ENCODE data around the gene ACSF3.

DNA sequence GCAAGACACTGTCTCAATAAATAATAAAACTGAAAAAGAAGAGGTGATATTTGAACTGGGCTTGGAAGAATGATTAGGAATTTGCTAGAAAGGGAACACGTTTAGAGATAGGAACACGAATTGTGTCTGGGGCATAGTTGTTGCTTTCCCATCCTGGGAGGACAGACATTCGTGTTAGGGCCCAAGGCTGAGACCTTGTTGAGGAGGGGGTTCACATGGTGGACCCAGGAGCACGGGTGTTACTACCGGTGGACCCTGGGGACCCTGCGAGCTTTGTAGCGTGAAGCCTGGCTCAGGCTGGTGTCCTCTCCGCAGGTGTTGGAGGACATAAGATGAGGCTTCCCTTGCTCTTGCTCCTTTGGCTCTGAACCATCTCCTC is 1.2 kb downstream of the ACSF3 start:
- TF ChIP-seq, protein P1, sequence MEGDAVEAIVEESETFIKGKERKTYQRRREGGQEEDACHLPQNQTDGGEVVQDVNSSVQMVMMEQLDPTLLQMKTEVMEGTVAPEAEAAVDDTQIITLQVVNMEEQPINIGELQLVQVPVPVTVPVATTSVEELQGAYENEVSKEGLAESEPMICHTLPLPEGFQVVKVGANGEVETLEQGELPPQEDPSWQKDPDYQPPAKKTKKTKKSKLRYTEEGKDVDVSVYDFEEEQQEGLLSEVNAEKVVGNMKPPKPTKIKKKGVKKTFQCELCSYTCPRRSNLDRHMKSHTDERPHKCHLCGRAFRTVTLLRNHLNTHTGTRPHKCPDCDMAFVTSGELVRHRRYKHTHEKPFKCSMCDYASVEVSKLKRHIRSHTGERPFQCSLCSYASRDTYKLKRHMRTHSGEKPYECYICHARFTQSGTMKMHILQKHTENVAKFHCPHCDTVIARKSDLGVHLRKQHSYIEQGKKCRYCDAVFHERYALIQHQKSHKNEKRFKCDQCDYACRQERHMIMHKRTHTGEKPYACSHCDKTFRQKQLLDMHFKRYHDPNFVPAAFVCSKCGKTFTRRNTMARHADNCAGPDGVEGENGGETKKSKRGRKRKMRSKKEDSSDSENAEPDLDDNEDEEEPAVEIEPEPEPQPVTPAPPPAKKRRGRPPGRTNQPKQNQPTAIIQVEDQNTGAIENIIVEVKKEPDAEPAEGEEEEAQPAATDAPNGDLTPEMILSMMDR (IDR thresholded peaks at IDR 0.05), result no peak
- no peak for TF ChIP-seq POLR2A (IDR thresholded peaks at IDR 0.05)

Measured in testis (tissue), 2 donors.